Measurements from ENCODE around the gene MMD2. TPM values are rescaled to one million over a fixed set of nuclear protein-coding genes. Genes with fewer than 3 reads are reported as not detected.

MMD2 gene, protein sequence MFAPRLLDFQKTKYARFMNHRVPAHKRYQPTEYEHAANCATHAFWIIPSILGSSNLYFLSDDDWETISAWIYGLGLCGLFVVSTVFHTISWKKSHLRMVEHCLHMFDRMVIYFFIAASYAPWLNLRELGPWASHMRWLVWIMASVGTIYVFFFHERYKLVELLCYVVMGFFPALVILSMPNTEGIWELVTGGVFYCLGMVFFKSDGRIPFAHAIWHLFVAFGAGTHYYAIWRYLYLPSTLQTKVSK
- total RNA-seq (2014; rRNA removed; shearing (Covaris generic)) = 0.38 and 0.39 TPM in 2 replicates
- polyA plus RNA-seq (2016; fragmentation: Nextera tagmentation; extraction: Ambion mirVana) = 0.09 and 0.11 TPM in 2 replicates
- long read RNA-seq = 0 reads

DNA sequence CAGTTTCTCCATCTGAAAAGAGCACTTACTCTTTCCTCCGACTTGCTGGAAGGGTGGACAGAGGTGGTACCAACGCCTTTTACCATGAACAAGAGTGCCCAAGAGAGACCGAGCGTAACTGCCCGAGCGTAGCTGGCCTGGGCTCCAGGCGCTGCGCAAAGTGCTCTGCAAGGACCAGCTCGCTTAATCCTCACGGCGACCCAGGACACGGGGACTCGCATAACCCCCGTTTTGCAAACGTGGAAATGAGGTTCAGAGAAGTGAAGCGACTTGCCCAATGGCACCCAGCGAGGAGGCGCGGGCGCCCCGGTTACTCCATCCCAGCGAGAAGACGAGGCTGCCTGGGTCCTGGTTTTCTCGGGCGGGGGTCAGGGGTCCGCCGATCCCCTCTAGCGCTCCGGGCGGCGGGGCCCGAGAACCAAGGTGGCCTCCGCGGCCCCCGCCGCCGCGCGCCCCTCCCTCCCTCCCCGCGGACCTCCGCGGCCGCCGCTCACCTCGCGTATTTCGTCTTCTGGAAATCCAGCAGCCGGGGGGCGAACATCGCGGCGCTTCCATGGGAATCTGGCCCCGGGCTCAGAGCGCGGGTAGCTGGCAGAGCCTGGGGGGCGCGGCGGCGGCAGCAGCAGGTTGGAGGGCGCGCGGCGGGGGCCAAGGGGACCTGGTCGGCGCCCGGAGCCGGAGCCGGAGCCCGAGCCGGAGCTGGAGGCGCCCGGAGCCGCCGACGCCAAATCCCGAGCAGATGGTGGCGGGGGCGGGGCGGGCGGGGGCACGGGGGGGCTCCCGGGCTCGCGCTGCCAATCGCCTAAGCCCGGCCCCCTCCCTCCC is at the start of gene MMD2:
Gene MMD2 (minus strand): TSS at position 711 of the 825 bp plus-strand sequence. CDS start 170 bp downstream, at position 541.
- Histone ChIP-seq H3K4me2 (peak within 1 kb of the TSS; percentile 81), H3F3A (replicated peaks; ENCODE audit: low read depth) (no peaks in the 10 kb centered on the region), H3K27me3 (ENCODE audit: insufficient read depth) (peaks cover 19% of the 10 kb centered on the region), H3K4me3 (peak within 1 kb of the TSS; percentile 62), H2AFZ (peak within 1 kb of the TSS; percentile 90), H3K4me1 (ENCODE audit: insufficient read depth) (no peaks in the 10 kb centered on the region; the same call in 1 of the 2 replicates), H3K79me2 (replicated peaks; ENCODE audit: insufficient read depth) (no peaks in the 10 kb centered on the region), H3K36me3 (ENCODE audit: insufficient read depth) (no peaks in the 10 kb centered on the region), H3K27ac (ENCODE audit: low read depth) (no peak within 1 kb of the TSS), H3K9me2 (ENCODE audit: insufficient read depth) (no peaks in the 10 kb centered on the region), H4K20me1 (replicated peaks; ENCODE audit: insufficient read depth) (no peaks in the 10 kb centered on the region)
- ATAC-seq (peak; percentile 79), DNase-seq (ENCODE audit: low spot score) (peak; percentile 72)
- peaks cover 6% of the 10 kb centered on the region for H3K4me1 Mint-ChIP-seq
- TF ChIP-seq, protein P1, sequence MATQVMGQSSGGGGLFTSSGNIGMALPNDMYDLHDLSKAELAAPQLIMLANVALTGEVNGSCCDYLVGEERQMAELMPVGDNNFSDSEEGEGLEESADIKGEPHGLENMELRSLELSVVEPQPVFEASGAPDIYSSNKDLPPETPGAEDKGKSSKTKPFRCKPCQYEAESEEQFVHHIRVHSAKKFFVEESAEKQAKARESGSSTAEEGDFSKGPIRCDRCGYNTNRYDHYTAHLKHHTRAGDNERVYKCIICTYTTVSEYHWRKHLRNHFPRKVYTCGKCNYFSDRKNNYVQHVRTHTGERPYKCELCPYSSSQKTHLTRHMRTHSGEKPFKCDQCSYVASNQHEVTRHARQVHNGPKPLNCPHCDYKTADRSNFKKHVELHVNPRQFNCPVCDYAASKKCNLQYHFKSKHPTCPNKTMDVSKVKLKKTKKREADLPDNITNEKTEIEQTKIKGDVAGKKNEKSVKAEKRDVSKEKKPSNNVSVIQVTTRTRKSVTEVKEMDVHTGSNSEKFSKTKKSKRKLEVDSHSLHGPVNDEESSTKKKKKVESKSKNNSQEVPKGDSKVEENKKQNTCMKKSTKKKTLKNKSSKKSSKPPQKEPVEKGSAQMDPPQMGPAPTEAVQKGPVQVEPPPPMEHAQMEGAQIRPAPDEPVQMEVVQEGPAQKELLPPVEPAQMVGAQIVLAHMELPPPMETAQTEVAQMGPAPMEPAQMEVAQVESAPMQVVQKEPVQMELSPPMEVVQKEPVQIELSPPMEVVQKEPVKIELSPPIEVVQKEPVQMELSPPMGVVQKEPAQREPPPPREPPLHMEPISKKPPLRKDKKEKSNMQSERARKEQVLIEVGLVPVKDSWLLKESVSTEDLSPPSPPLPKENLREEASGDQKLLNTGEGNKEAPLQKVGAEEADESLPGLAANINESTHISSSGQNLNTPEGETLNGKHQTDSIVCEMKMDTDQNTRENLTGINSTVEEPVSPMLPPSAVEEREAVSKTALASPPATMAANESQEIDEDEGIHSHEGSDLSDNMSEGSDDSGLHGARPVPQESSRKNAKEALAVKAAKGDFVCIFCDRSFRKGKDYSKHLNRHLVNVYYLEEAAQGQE (IDR thresholded peaks at IDR 0.05; ENCODE audit: unreplicated experiment) = no peak
- TF ChIP-seq ETS1 (IDR thresholded peaks at IDR 0.05) (no peak), POLR2AphosphoS5 (IDR thresholded peaks at IDR 0.05; ENCODE audit: low read depth) (no peak)
- H3K9me3 Mint-ChIP-seq = peaks cover 8% of the 10 kb centered on the region; the same call in 1 of the 3 replicates
- H3K27ac Mint-ChIP-seq = no peak within 1 kb of the TSS
- peak within 1 kb of the TSS; percentile 80 for H3K4me3 Mint-ChIP-seq
- no peaks in the 10 kb centered on the region; the same call in 2 of the 3 replicates for H3K36me3 Mint-ChIP-seq (ENCODE audit: low read depth)
- H3K27me3 Mint-ChIP-seq (ENCODE audit: insufficient read depth, low read depth, poor library complexity) = peaks cover 27% of the 10 kb centered on the region

- Histone ChIP-seq H3F3A (replicated peaks; ENCODE audit: low read depth) (no peaks in the 10 kb centered on the region), H3K79me2 (replicated peaks; ENCODE audit: insufficient read depth) (no peaks in the 10 kb centered on the region), H3K36me3 (ENCODE audit: insufficient read depth) (no peaks in the 10 kb centered on the region), H3K27ac (ENCODE audit: low read depth) (no peak overlapping the region), H2AFZ (no peak overlapping the region), H3K27me3 (ENCODE audit: insufficient read depth) (no peaks in the 10 kb centered on the region), H4K20me1 (replicated peaks; ENCODE audit: insufficient read depth) (no peaks in the 10 kb centered on the region), H3K9me2 (ENCODE audit: insufficient read depth) (no peaks in the 10 kb centered on the region), H3K4me3 (no peak overlapping the region), H3K4me2 (no peak overlapping the region), H3K4me1 (ENCODE audit: insufficient read depth) (no peaks in the 10 kb centered on the region)
- ATAC-seq (no peak), DNase-seq (ENCODE audit: low spot score) (no peak)
- peaks cover 3% of the 10 kb centered on the region; the same call in 1 of the 3 replicates for H3K4me1 Mint-ChIP-seq
- H3K9me3 Mint-ChIP-seq = peaks cover 9% of the 10 kb centered on the region
- H3K36me3 Mint-ChIP-seq (ENCODE audit: low read depth) = peaks cover 25% of the 10 kb centered on the region
- peak overlapping the region; percentile 74; the same call in 1 of the 2 replicates for H3K27ac Mint-ChIP-seq
- no peak overlapping the region for H3K4me3 Mint-ChIP-seq
- peaks cover 2% of the 10 kb centered on the region for H3K27me3 Mint-ChIP-seq (ENCODE audit: insufficient read depth, low read depth, poor library complexity)
- no peak for TF ChIP-seq ZNF462 (CRISPR knock-in tag; IDR thresholded peaks at IDR 0.05)
Observed at GRCh38 chr7:5005066-5005465, 46.1 kb upstream of the MMD2 start.

All from GM23338 (cell line).